HG03354 (cell line): ENCODE data around the gene CRTC1.

ENCODE experiments used
- ATAC-seq: cut with Tn5 transposase; IDR thresholded peaks from one replicate; pipeline ENCODE4 v1.9.1; 2021; ENCODE audit warnings: mild to moderate bottlenecking; ENCODE audit not compliant: unreplicated experiment, poor library complexity, severe bottlenecking

Gene CRTC1

GRCh38 chr19:18761531-18762110 lies 78.1 kb downstream of the CRTC1 start:
- ATAC-seq: no peak

DNA sequence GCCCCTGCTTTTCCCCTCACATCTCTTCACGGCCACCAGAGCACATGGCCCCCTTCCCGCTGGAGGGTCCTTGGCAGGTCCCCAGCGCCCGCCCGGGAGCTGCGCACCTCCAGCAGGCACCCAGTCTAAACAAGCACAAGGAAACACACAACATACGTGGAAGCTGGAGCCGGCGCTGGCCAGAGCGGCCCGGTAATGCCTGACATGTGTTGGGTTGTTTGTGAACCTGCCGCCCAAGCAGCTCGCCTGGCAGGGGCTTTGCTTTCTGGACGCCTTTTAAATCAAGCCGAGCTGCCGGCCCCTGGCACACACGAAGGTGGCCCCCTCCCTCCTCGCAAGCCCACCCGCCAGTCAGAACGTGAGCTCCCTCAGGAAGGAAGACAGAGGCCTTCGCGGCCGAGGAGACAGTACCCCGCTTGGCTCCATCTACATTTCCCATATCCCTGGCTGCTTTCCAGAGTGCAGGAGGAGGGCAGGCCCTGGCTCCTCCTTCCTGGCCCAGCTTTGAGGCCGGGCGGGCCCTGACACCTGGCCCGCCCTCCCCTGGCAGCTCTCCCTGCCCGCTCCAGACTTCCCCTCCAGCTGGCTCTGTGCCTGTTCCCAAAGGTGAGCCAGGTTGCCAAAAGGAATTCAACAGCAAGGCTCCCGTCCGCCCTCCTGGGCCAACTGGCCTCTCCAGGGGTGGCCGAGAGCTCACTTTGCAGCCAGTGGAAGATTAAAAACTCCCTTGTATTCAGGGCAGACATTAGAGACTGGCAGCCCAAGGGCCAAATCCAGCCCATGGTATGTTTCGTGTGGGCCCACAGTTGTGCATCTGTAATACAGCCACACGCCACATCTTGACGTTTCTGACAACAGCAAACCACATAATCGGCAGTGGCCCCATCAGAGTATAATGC lies 78.9 kb downstream of the CRTC1 start:
- ATAC-seq: no peak

GRCh38 chr19:18763674-18764590 lies 80.5 kb downstream of the CRTC1 start:
- no peak for ATAC-seq

DNA sequence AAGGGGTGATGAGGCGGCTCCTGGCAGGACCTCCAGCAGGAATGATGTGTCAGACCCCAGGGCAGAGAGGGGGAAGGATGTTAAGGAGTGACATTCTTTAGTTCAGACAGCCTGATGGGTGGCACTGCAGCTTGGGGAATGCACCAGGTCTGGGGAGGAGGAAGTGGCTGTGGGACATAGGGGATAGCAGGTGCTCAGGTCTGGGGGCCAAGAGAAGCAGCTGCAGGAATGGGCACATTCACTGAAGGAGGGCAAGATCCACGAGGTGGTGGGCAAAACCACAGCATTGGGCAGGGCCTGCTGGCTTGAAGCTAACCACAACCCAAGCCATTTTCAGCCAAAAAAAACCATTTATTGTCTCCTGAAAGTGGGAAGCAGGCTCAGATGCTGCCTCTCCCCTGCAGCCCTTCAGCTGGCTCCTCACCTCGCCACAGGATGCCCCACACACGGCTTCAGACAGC lies 81.1 kb downstream of the CRTC1 start:
- no peak for ATAC-seq

DNA sequence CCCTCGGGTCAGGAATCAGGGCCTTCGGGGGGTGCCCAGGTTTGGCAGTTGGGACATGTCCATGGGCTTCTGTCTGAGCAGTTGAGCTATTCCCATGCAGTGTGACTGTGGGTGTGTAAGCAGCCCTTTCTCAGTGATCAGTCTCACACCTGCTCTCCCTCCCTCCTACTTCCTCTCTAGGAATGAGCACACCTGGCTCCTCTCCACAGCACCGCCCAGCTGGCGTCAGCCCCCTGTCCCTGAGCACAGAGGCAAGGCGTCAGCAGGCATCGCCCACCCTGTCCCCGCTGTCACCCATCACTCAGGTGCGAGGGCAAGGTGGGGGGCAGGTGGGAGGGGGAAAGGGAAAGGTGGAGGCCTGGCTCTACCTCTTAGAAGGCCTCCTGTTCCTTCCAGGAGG lies 81.7 kb downstream of the CRTC1 start:
- ATAC-seq: no peak

DNA sequence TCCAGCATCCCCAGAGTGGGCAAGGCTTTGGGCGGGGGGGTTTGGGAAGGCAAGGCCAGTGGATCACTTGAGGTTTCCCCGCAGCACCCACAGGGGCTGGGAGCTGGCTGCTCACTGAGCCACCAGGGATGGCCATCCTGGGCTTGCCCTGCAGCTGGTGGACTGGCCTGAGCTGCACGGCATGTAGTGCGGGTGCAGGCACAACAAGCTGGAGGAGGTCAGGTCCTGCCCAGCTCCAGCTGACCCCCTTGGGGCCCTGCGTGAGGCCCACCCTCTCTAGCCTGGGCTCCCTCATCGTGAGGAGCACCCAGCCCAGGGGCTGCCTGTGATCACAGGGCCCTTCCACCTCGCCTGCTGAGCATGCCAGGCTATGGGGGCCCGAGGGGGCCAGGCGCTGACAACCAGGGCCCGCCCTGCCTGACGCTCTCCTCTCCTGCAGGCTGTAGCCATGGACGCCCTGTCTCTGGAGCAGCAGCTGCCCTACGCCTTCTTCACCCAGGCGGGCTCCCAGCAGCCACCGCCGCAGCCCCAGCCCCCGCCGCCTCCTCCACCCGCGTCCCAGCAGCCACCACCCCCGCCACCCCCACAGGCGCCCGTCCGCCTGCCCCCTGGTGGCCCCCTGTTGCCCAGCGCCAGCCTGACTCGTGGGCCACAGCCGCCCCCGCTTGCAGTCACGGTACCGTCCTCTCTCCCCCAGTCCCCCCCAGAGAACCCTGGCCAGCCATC lies 84.7 kb downstream of the CRTC1 start:
- ATAC-seq: no peak

DNA sequence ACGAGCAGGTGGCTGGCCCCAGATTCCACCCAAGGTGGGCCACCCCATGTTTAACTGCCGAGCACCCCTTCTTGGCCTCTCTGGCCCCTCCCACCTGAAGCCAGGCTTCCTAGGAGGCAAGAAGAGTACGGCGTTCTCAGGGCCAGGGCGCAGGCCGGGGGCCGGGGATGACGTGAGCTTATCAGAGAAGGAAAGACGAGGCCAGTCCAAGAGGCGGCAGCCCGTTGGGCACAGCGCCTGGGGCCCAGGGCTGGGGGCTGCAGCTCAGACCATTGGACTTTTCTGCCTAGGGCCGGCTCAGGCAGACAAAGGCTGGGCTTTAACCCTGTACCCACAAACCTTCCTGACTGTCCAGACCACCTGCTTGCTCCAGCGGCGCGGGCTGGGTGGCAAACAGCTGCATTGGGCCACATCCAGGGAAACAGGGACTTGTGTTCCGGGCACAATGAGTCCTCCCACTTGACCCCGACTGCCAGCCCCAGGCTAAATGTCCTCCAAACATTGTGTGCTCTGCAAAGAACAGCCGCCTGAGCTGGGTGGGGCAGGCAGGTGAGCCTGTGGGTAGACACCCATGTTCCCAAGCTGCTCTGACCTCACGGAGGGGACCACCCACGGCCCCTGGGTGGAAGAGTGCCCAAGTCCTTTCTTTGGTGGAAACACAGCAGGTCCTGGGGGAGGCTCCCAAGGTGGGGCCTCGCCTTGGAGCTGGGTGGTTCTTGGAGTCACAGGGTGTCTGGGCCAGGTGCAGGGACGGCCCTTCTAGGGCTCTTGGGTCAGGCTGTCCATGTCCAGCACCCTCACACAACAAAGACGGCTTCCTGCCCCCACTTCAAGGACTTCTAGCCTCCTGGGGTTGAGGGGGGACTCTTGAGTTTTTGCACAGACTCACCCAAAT lies 85.8 kb downstream of the CRTC1 start:
- ATAC-seq: no peak

DNA sequence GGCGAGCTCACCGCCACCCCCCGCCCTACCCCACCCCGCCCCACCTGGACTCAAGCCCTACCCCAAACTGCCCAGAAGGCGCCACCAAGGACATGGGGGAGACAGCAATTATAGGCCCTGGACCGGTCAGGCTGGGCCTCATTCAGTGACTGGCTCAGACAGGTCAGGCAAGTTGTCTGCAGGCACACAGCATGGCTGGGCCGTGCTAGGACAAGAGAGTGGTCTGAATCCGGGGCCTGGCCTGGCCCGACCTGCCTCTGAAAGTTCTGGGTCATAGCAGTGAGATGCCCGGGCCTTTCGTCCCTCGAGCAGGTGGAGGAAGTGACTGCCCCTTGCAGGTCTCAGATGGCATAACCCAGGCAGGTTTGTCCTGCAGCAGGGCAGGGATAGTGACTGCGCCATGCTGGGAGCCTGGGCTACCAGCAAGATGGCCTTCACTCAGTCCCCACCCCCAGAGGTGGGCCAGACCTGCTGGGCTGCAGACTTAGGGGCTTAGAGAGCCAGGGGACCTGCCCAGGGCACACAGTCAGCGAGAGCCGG lies 86.6 kb downstream of the CRTC1 start:
- no peak for ATAC-seq

DNA sequence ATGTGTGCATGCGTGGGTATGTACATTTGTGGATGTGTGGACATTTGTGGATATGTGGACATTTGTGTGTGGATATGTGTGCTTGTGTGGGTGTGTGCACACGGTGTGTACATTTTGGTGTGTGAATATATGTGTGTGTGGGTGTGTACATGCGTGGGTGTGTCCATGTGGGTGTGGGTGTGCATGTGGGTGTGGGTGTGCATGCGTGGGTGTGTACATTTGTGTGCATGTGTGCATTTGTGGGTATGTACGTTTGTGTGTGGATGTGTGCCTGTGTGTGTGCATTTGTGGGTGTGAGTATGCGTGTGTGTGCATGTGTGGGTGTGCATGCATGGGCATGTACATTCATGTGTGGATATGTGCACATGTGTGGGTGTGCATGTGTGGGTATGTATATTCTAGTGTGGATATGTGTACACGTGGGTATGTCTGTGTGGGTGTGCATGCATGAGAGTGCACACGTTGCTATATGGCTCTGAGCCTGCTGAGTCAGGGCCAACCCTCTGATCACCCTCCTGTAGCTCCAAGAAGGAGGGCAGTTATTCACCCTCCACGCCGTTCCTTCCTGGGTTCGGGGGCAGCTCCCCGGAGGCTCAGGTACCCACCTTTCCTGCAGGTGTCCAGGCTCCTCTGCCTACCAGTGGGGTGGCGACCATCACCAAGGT lies 87.3 kb downstream of the CRTC1 start:
- no peak for ATAC-seq

GRCh38 chr19:18771328-18772242 lies 88.1 kb downstream of the CRTC1 start:
- ATAC-seq: no peak

GRCh38 chr19:18772620-18773587 lies 89.4 kb downstream of the CRTC1 start:
- ATAC-seq: no peak

GRCh38 chr19:18773682-18774081 lies 90.2 kb downstream of the CRTC1 start:
- no peak for ATAC-seq

DNA sequence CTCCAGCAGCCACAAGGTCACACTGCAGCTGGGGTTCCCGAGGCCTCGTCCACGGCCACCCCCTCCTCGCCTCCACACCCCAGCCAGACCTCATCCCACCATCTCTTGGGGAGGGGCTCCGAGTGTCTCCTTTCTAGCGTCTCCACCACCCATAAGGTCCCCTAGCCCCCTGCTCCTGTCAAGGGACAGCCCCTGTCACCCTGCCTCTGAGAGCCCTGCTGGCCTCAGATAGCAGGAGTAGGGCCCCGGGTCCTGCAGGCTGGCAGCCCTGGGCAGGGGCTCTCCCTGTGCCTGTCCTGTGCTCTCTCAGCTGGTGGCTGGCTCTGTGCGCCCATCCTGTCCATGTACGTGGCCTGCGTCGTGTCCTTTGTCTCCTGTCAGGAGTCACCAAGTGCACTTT lies 90.6 kb downstream of the CRTC1 start:
- ATAC-seq: no peak

DNA sequence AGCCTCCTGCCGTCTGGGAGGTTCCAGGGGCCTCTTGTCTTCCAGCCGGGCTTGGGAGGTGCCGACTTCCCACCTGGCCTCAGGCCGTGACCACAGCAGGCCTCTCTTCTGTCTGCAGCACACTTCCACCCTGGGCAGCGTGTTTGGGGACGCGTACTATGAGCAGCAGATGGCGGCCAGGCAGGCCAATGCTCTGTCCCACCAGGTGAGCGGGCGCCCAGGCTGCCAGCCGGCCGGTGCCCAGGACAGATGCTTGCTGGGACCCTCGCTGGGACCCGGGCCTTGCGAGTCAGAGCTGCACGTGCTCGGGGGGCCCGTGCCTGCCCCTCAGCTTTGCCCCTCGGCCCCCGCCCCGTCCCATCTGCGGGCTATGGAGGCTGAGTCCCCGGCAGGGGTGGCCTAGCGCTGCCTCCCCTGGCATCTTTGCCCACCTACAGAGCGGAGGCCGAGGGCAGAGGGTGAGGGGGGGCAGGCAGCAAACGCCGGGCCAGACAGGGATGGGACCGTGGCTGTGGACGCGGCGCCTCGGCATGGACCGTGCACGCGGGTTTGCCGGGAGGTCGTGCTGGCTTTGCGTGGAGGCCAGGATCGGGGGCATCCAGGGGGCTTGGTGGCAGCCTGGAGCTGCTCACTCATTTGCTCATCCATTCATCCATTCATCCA lies 91.4 kb downstream of the CRTC1 start:
- no peak for ATAC-seq

DNA sequence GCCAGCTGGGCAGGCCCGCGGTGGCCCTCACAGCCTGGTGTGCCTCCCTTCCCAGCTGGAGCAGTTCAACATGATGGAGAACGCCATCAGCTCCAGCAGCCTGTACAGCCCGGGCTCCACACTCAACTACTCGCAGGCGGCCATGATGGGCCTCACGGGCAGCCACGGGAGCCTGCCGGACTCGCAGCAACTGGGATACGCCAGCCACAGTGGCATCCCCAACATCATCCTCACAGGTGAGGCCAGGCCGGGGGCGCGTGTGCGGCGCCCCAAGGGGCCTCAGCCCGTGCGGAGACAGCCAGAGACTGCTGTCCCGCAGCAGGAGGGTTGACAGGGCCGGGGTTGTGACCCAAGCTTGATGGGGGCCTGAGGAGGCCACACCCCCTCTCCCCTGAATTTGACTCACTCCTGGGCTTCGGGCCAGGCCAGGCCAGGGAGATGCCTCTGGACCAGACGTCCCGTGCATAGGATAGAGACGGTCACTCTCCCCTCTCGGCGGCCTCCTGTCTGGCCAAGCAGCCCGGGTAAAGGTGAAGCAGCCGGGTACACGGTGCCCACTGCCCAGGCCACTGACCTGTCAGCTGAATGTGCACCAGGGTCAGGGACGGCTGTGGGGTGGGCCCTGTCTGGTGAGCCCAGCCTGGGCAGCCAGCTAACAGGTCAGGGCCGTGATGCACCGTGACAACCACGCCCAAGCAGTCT lies 92.3 kb downstream of the CRTC1 start:
- ATAC-seq: no peak
